HG02642 (cell line): Measurements from ENCODE around the gene DGKH.
A peak's percentile ranks its signal among the peaks of the same experiment; 100 is the strongest.
"Not testable (repeated sequence)": the region's sequence is repeated elsewhere in the genome, so short reads cannot be mapped to it uniquely, and the experiment has no call there.

Experiments
- ATAC-seq: cut with Tn5 transposase; IDR thresholded peaks from one replicate; pipeline ENCODE4 v1.9.1; 2021; ENCODE audit warnings: mild to moderate bottlenecking; ENCODE audit not compliant: unreplicated experiment, poor library complexity

The DGKH gene

DNA sequence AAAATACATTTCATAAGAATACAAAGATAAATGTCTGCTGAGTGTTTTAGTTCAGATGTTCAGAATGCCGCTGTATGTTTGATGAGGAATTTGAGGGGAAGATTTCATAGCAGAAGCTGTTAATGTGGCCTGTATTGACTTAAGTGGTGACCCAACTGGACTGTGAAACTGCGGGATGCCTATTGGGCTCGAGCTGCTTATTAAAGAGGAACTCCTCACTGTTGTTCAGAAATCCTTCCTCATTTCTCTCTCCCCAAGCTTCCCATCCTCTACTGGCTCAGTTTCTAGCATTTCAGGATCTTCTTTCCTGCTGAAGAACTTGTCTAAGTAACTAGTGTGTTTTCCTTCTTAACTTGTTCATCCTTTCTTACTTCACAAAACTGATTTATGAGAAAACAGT is 20.4 kb downstream of the DGKH start:
- no peak for ATAC-seq

DNA sequence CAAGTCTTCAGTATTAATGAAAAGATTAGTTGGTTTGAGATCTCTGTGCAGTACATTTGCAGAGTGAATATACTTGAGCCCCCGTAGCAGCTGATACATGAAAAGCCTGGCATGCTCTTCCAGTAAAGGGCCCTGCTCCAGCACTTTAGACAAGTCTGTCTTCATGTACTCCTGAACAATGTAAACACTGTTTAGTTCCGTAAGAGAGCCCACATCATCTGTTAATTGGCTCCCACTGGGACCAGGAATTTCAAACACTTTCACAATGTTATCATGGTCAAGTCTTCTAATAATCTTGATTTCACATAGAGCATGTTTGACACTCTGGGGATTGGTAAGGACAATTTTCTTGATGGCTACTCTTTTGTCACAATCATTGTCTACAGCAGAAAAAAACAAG is 22.2 kb downstream of the DGKH start:
- not testable (repeated sequence) for ATAC-seq

DNA sequence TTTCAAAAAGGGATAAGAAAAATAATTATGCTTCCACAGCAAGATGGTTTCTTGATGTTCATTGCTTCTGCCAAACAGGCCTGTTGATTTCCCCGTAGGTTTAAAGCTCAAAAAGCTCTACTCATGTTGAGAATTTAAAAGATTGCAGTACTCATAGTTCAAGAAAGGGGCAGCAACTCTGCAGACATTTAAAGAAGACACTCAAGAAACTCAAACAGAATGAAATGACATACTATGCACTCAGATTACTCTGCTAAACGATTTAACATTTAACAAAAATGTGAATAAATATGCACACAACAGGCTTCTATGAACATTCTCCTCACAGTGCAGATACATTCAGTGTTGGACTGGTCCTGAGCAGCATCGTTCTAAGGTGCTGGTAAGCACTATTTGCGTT is 22.7 kb downstream of the DGKH start:
- not testable (repeated sequence) for ATAC-seq

DNA sequence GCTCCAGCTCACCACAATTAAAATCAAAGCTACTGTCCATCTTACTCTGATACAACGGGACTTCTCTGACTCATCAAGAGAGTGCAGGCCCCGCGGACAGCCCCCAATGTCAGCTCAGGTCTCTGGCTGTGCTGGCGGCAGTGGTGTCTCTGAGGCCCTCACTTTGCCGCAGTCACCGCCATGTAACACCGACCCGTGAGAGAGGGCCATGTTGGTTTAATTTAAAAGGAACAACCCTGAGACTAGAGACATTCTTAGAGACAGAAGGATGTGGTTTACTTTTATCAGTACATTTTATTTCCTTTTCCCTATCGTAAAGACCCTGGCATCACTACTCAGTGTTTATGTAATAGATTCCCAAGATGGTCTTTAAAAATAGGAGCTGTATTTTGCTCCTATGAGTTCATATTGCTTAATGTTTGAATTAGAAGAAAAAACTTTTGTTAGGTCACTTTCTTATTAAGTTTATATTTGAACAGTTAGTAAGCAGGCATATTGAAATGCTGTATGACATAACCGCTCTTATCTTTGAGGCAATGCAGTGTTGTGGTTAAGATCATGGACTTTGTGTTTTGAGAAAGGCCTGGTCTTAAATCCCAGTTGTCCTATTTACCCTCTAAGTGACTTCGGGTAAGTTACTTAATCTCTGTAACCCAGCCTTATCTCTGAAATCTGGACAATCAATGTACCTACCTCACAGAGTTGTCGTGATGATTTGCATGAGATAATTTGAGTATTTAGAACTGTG is 23.4 kb downstream of the DGKH start:
- ATAC-seq = no peak

DNA sequence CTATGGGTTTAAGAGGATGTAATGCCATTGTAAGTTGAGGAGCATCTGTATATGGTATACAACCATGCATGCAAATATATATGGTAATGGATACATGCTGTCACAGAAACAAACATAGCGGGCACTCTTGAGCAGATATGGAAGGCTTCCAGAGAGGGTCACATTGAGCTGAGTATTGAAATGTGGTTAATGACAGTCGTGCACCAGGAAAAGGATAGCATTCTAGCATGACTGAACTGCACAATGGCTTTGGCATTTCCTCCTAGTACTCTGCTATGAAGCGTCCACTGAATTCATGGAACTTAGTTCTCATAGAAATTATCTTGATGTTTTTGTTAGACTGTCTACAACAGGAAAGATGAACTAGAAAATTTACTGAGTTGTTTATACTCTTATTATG is 25.2 kb downstream of the DGKH start:
- ATAC-seq = no peak

DNA sequence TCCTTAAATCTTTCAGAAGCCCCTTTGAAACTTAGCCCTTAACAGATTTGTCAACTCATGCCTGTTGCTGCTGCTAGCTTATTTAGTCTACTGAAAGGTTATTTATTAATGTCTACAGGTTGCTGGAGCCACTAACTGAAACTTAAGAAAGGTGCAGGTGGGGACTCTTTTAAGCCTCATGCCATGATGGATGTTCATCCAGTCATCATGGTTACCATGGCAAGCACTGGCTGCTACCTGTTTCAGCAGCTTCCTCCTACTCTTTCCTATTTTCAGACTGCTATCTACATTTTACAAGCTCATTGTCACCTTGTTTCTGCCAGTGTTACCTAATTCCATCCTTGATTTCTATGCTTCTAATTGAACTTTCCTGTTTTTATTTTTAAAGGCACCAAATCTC is 27.1 kb downstream of the DGKH start:
- ATAC-seq = no peak

DNA sequence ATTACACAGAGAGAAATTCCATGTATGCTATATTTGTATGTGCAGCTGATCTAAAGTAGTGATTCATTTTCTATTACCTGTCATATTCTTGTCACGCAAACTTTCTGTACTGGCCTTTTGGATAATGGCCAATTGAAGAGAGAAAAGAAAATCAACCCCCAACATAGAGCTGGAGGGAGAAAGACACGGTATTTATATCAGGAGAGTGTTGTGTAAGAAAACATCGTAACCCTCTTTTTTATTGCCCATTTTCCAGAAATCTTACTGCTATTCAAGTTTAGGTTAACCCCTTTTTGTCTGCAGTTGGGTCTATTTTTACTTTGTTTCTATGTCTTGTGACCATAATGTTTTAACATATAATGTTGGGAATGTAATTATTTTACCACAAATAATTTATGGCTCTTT is 27.9 kb downstream of the DGKH start:
- no peak for ATAC-seq

DNA sequence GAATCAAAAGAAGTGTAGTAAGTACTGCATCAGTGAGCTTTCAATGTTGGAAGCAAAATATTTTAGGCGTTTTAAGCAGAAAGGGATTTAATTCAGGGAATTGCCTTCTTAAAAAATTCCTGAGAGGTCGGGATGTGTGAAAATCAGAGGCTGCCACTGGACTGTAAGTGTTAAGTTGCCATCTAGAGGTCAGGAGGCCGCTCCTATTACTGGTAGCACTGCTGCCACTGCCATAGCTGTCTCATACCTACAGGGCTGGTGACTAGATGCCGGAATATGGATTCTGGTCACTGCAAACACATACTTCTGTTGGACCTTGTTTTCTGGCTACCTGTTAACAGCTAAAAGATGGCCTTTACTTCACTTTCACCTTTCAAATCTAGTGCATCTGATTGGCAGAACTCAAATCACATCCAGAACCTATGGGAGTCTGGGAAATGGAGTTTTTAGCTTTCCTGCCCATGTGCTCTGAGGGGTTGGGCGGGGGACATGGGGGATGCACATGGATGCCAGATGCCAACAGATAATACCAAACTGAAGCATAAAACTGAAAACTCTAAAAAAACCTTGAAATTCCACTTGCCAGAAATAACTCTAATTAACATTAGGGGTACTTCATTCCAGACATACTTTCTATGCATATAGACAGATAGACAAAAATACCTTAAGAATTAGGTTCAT is 29.8 kb downstream of the DGKH start:
- no peak for ATAC-seq

DNA sequence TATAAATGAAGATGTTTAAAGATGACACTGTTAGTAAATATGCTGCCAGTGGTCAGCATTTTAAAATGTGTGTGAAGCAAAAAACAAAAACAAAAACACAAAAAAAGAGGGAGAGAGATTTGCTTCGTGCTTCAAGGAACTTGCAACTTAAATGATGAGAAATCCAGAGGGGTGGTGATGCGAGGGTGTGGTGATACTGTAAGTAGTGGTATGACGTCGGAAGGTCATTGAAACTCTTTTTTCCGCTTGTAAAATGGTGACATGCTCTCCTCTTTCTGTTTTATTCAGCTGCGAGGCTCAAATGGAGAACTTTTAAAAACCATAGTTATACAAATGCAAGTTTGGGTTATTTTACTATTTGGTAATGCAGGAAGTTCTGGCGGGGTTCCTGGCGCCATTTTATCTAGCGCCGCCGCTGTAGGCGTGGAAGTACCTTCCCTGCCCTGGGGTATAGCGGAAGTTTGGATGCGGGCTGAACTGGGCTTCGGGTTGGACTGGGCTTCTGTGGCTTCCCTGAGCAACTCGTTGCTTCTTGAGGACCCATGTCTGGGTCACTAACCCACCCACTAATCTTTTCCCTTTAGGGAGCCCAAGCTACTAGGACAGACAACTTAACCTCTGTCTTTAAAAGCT is 34.8 kb downstream of the DGKH start:
- ATAC-seq = no peak

DNA sequence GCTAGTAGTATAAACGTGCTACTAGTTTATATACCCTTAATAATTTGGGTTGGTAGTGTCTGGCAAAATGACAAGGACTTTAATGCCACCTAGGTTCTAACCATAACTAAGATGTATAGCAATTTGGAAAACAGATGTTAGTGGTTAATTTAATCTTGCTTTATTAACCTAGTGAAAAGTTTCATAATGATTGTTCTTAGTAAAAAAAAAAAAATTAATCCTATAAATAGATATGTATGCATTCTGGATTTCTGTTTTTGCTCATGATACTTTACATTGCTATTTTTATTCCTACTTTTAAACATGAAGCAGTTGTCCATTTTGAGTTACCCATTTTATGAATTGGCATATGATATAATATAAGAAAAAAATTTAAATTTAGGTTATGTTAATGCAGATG is 36.3 kb downstream of the DGKH start:
- ATAC-seq = no peak

DNA sequence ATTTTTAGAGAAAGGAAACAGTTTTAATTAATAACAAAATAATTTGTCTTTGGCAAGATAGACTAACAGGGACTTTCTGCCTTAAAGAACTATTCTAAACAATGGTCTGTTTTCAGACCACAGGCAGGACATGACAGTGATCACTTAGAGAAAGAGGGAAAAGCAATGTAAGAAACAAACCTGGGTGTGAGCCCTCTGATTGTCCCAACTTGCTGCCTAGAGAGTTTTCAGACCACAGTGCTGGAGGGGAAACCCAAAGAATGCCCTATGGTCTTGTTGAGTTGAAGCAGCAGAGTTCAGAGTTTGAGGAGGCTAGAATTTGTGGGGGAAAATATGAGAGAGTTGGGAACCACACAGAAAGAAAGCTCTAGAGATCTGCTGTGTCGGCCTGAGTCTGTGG is 38.1 kb downstream of the DGKH start:
- ATAC-seq = peak; percentile 46

DNA sequence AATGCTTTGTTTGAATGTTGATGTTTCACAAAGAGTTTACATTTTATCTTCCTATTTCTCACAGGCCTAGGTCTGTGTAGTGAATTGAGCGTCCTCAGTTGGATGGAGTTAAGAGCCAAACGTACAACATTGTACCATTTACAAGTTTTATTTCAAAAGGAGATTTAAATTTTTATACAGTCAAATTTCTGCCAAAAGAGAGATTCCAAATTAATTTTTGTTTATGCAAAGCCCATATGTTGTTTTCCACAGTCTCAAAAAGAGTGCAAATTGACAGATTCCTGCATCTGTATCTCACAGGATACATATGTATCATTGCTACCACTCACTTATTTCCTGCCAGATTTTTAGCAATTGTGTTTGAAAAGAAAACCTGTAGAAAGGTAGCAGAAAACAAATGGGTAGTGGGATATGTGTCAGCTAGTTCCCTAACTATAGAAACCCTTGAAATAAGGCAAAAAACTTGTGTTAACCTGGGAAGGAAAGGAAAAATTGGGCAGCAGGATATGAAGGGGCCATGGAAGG is 46.1 kb downstream of the DGKH start:
- ATAC-seq = no peak

DNA sequence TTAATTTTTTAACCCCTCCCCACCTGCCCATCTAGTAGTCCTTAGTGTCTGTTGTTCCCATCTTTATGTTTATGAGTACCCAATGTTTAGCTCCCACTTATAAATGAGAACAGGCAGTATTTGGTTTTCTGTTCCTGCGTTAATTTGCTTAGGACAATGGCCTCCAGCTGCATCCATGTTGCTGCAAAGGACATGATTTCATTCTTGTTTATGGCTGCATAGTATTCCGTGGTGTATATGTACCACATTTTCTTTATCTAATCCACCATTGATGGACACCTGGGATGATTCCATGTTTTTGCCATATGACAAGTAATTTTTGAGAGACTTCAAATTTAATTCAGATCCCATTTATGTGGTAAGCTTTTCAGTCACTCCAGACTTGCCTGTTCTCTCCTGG is 47.8 kb downstream of the DGKH start:
- not testable (repeated sequence) for ATAC-seq

DNA sequence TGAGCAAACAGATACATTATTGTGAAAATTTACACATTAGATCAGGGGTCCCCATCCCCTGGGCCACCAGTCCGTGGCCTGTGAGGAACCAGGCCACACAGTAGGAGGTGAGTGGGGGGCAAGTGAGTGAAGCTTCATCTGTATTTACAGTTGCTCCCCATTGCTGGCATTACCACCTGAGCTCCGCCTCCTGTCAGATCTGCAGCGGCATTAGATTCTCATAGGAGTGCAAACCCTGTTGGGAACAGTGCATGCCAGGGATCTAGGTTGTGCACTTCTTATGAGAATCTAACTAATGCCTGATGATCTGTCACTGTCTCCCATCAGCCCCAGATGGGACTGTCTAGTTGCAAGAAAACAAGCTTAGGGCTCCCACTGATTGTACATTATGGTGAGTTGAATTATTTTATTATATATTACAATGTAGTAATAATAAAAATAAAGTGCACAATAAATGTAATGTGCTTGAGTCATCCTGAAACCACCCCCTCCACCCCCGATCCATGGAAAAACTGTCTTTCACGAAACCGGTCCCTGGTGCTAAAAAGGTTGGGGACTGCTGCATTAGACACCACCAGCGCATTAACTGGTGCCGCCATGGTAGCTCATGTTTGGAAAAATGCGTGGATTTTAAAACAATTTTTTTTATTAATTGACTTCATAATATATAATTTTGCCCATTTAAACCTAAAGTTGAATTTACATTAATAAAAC is 51.7 kb downstream of the DGKH start:
- no peak for ATAC-seq

DNA sequence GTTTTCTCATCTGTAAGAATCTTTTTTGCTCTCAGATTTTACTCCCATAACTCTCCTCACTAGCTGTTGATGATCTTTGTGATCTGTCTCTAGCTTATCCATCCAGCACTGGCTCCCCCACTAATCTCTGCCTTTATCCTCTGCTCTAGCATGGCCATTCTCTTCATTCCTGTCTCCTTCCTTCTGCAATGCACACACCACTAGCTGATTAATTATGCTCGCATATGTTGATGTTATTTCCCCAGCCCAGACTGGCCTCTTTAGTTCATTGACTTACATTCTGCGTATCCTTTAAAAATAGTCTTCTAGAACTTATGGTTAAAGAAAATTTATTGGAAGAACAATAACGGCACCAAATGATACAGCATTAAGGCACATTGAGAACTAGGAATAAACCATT is 52.5 kb downstream of the DGKH start:
- ATAC-seq = no peak

DNA sequence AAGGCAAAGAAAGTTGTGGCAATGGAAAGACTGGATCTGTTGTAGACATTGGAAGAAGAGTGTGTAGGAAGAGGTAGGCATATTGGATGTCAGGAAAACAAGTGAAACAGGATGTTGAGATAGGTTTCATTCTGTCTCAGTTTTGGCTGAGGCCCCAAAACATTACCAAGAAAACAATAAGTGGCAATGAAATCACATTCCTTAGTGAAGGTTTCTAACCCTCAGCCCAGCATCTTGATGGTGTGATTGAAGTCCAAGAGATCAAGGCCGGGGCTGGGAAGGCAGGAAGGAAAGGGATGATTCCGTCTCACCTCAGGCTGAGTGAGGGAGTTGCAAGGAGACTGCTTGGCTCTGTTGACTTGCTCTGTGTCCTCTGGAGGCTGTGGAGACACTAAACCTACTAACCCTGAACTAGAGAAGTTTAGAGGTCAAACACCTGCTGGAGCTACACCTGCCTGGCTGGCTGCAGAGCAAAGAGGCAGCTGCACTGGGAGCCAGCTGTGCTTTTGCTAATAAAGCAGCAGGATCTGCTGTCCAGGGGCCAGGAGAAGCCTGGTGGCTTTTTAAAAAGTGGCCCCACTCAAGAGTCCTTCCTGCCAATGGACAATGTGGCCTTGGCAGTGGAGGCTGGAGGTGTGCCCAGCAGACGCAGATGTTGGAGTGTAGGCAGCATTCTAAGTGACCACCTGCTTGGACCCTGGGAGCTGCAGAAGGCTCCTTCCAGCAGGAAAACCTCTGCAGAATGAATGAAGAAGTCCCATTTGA is 53.6 kb downstream of the DGKH start:
- ATAC-seq = no peak

DNA sequence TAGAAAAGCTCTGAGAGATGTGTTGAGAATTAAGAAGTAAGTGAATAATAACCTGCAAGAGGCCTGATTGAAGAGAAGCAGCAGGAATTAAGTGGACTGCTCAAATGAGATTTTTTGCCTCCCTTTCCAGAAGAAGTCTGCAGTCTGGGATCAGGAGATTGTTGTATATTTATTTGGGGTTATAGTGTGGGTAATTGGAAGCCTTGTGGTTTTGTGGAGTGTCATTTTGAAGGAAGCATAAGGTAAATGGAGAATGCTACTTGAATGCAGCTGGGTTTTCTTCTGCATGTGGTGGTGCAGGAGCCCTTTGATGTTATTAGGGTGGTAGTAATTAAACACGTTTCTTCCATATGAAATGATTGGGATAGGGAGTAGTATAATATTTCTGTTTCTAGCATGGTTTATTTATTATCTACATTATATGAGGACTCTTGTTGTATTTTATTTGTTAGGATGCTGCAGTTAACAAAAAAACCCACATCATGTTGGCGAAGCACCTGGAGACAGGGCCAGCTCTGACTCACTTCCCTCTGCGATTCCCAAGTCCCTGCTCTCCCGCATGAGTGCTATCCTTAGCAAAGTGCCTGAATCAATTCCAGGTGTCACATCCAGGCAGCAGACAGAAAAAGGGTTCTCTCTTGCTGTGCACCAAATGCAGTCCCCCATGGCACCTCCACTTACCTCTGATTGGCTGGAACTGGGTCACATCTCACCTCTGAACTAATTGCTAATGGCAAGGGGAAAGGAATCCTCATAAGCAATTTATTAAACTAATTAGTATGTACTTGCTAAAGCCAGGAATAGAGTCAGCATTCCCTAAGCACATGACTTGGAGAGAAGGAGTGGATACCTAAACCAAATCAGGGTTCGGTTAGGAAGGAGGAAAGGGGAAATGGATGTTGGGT is 54.8 kb downstream of the DGKH start:
- ATAC-seq = no peak

DNA sequence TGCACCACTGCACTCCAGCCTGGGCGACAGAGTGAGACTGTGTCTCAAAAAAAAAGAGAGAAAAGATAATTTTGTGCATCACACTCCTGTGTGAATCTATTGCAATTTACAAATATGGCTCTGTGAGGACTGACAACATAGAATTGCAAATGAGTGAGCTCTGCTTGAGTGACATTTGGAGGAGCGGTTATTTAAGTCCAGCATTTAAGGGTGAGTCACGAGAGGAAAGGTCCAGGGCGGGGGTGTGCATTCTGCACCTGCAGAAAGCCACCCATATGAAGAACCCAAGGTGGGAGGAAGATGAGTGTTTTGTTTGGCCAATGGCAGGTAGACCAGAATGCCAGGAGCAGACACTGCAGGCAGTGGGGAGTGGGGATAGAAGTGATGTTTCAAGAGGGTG is 58.5 kb downstream of the DGKH start:
- ATAC-seq = no peak

DNA sequence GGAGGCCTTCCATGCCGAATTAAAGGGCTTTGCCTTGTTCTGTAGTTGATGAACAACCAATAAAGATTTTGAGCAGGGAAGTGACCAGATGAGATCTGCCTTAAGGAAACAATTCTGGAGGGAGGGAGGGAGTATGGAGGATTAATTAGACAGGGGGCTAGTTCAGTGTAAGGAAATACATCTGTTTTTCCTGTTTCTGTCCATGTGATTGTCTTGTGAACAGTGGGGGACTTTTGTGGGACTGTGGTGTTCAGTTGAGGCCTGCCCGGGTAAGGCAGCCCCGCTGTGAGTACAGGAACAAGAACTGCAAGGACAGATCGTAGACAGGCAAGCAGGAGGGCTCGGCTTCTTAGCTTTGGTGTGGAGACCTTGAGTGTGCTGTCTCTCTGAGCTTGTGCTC is 59.0 kb downstream of the DGKH start:
- no peak for ATAC-seq
